Osteoblast (primary cell): ENCODE results near the gene TMEM62. TPM values are rescaled to one million over a fixed set of nuclear protein-coding genes. Genes with fewer than 3 reads are reported as not detected.
"Not testable (repeated sequence)": the region's sequence is repeated elsewhere in the genome, so short reads cannot be mapped to it uniquely, and the experiment has no call there.

Experiments
- DNase-seq: peaks from one replicate; pipeline ENCODE4 v3.0.0; 2011; ENCODE audit warnings: low spot score, mixed read lengths; ENCODE audit not compliant: insufficient read length; ENCODE audit errors: missing footprints
- H2AFZ ChIP-seq: 2 replicates; pipeline ENCODE4 v1.6.0; 2011; ENCODE audit warnings: mild to moderate bottlenecking, low read length
- H3K27ac ChIP-seq: 2 replicates; pipeline ENCODE4 v1.5.1; 2011; ENCODE audit warnings: mild to moderate bottlenecking, low read depth, low read length, moderate library complexity
- H3K27me3 ChIP-seq: 2 replicates; pipeline ENCODE4 v1.6.0; 2012; ENCODE audit warnings: mild to moderate bottlenecking, control low read depth, inconsistent platforms, low read length, moderate library complexity; ENCODE audit not compliant: insufficient read depth
- H3K36me3 ChIP-seq: 2 replicates; pipeline ENCODE4 v1.5.1; 2011; ENCODE audit warnings: mild to moderate bottlenecking, low read length, control low read depth, moderate library complexity; ENCODE audit not compliant: insufficient read depth
- H3K4me1 ChIP-seq: 2 replicates; pipeline ENCODE4 v1.5.1; 2011; ENCODE audit warnings: mild to moderate bottlenecking, low read length, control low read depth, moderate library complexity; ENCODE audit not compliant: insufficient read depth
- H3K4me2 ChIP-seq: 2 replicates; pipeline ENCODE4 v1.6.0; 2011; ENCODE audit warnings: mild to moderate bottlenecking, low read length; ENCODE audit not compliant: insufficient read depth
- H3K4me3 ChIP-seq: fragments of 200-600 bp; sonication (generic); 3 replicates; pipeline ENCODE4 v1.5.1; 2012; ENCODE audit warnings: mild to moderate bottlenecking, low read length, inconsistent platforms; ENCODE audit not compliant: insufficient read depth
- H3K79me2 ChIP-seq: 2 replicates; pipeline ENCODE4 v1.6.0; 2012; ENCODE audit warnings: mild to moderate bottlenecking, low read length, control low read depth, inconsistent platforms; ENCODE audit not compliant: insufficient read depth
- H3K9me3 ChIP-seq: 2 replicates; pipeline ENCODE4 v1.5.1; 2011; ENCODE audit warnings: low read depth, low read length, control low read depth
- H4K20me1 ChIP-seq: 2 replicates; pipeline ENCODE4 v1.6.0; 2012; ENCODE audit warnings: mild to moderate bottlenecking, low read length, control low read depth; ENCODE audit not compliant: insufficient read depth
- total RNA-seq: library from RNA; depleted of rRNA; stranded (reverse); fragments of >200 nt; gene quantifications from 2 replicates; pipeline ENCODE4 v1.2.3, GENCODE V29; 2012
- TF ChIP-seq, protein P1 (sequence below): IDR thresholded peaks from 2 replicates; pipeline ENCODE4 v1.5.1; 2011; ENCODE audit warnings: mild to moderate bottlenecking, low read depth, low read length, moderate library complexity; ENCODE audit errors: extremely low read depth

The TMEM62 gene
- total RNA-seq, 1 donor: 17.7 TPM

DNA sequence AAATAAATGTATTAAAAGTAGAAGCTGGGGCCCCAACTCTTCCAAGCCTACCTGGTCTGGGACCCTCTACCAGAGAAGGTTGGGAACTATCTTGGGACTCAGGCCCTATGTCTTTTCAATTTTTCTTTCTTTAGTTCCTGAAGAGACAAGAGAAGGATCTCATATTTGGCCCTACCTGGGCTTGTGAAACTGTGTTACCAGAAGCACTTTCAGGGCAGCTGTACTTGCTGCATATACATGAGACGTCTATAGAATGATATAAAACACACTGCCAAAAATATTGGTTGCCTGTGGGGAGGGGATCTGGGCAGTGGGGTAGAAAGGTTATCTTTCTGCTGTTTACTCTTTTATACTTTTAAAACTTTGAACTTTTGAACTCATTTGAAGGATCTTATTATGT is 88.0 kb downstream of the TMEM62 start:
- TF ChIP-seq, protein P1, sequence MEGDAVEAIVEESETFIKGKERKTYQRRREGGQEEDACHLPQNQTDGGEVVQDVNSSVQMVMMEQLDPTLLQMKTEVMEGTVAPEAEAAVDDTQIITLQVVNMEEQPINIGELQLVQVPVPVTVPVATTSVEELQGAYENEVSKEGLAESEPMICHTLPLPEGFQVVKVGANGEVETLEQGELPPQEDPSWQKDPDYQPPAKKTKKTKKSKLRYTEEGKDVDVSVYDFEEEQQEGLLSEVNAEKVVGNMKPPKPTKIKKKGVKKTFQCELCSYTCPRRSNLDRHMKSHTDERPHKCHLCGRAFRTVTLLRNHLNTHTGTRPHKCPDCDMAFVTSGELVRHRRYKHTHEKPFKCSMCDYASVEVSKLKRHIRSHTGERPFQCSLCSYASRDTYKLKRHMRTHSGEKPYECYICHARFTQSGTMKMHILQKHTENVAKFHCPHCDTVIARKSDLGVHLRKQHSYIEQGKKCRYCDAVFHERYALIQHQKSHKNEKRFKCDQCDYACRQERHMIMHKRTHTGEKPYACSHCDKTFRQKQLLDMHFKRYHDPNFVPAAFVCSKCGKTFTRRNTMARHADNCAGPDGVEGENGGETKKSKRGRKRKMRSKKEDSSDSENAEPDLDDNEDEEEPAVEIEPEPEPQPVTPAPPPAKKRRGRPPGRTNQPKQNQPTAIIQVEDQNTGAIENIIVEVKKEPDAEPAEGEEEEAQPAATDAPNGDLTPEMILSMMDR: no peak
- Histone ChIP-seq H4K20me1 (no peaks in the 10 kb centered on the region), H3K4me1 (no peaks in the 10 kb centered on the region), H3K27ac (no peak overlapping the region), H3K4me2 (no peak overlapping the region), H3K36me3 (no peaks in the 10 kb centered on the region), H2AFZ (no peak overlapping the region), H3K79me2 (no peaks in the 10 kb centered on the region), H3K9me3 (no peaks in the 10 kb centered on the region), H3K27me3 (peaks cover 36% of the 10 kb centered on the region), H3K4me3 (no peak overlapping the region)
- no peak for DNase-seq

DNA sequence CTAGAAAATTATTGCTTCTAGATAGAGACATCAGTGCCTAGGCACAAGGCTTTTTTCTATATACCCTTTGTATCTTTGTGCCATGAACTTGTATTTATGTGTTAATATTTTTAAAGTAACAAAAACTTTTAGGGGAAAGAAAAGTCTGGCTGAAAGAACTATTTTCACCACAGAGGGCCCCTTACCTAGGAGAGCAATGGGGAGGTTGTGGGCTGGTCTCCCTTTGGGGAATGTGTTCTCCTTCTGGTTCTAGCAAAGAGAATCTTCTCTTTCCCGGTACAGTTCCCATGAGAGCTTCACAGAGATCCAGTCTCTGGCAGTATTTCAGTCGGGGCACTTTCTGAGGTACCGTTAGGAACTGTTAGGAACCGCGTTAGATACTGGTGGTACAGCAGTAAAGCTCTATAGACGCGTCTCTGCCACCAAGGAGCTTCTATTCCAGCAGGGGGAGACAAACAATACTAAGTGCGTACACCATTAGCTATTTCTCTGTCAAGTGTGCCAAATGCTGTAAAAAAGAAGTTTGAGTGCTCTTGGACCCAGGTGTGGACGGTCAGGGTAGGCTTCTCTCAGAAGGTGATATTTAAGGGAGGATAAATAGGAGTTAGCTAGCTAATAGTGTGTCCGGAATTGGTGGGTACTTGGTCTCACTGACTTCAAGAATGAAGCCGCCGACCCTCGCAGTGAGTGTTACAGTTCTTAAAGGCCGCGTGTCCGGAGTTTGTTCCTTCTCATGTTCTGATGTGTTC is 92.0 kb downstream of the TMEM62 start:
- H3K79me2 ChIP-seq: no peaks in the 10 kb centered on the region
- peak overlapping the region; percentile 41 for H2AFZ ChIP-seq
- H3K4me3 ChIP-seq: no peak overlapping the region
- no peak overlapping the region for H3K4me2 ChIP-seq
- DNase-seq: peak; percentile 97
- TF ChIP-seq, protein P1: peak; percentile 82
- H4K20me1 ChIP-seq: no peaks in the 10 kb centered on the region
- no peak overlapping the region for H3K27ac ChIP-seq
- no peaks in the 10 kb centered on the region for H3K9me3 ChIP-seq
- no peaks in the 10 kb centered on the region for H3K4me1 ChIP-seq
- peaks cover 20% of the 10 kb centered on the region for H3K27me3 ChIP-seq
- no peaks in the 10 kb centered on the region for H3K36me3 ChIP-seq

DNA sequence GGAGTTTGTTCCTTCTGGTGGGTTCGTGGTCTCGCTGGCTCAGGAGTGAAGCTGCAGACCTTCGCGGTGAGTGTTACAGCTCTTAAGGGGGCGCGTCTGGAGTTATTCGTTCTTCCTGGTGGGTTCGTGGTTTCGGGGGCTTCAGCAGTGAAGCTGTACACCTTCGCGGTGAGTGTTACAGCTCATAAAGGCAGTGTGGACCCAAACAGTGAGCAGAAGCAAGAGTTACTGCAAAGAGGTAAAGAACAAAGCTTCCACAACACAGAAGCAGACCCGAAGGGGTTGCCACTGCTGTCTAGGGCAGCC is 92.5 kb downstream of the TMEM62 start:
- H3K4me1 ChIP-seq, H3K27ac ChIP-seq, DNase-seq, H2AFZ ChIP-seq, H3K36me3 ChIP-seq, H3K4me2 ChIP-seq, H4K20me1 ChIP-seq, H3K4me3 ChIP-seq, H3K9me3 ChIP-seq, H3K79me2 ChIP-seq: not testable (repeated sequence)
- peaks cover 20% of the 10 kb centered on the region for H3K27me3 ChIP-seq

DNA sequence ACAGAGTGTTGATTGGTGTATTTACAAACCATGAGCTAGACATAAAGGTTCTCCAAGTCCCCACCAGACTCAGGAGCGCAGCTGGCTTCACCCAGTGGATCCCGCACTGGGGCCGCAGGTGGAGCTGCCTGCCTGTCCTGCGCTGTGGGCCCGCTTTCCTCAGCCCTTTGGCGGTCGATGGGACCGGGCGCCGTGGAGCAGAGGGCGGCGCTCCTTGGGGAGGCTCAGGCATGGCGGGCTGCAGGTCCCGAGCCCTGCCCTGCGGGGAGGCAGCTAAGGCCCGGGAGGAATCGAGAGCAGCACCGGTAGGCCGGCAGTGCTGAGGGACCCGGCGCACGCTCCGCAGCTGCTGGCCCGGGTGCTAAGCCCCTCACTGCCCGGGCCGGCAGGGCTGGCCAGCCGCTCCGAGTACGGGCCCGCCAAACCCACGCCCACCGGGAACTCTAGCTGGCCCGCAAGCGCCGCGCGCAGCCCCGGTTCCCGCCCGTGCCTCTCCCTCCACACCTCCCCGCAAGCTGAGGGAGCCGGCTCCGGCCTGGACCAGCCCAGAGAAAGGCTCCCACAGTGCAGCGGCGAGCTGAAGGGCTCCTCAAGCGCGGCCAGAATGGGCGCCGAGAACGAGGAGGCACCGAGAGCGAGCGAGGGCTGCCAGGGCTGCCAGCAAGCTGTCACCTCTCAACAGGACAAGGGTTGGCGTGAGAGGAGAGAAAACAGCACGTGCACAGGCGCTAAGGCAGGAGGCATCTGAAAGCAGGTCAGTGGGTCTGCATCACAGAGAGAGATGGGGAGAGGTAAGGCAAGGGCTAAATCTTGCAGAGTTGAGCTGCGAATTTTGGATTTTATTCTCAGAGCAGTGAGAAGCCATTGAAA is 93.3 kb downstream of the TMEM62 start:
- no peak for DNase-seq
- Histone ChIP-seq H3K4me1 (no peaks in the 10 kb centered on the region), H3K27ac (no peak overlapping the region), H3K4me2 (no peak overlapping the region), H4K20me1 (no peaks in the 10 kb centered on the region), H3K9me3 (no peaks in the 10 kb centered on the region), H2AFZ (no peak overlapping the region), H3K4me3 (no peak overlapping the region), H3K79me2 (no peaks in the 10 kb centered on the region), H3K36me3 (no peaks in the 10 kb centered on the region), H3K27me3 (peaks cover 14% of the 10 kb centered on the region)
- TF ChIP-seq, protein P1: no peak
